GM19035 (cell line): ENCODE measurements around the gene TAAR6.
"Not testable (repeated sequence)": the region's sequence is repeated elsewhere in the genome, so short reads cannot be mapped to it uniquely, and the experiment has no call there.

ENCODE experiments used
- ATAC-seq: cut with Tn5 transposase; IDR thresholded peaks from one replicate; pipeline ENCODE4 v1.9.1; 2021; ENCODE audit not compliant: unreplicated experiment

The TAAR6 gene

DNA sequence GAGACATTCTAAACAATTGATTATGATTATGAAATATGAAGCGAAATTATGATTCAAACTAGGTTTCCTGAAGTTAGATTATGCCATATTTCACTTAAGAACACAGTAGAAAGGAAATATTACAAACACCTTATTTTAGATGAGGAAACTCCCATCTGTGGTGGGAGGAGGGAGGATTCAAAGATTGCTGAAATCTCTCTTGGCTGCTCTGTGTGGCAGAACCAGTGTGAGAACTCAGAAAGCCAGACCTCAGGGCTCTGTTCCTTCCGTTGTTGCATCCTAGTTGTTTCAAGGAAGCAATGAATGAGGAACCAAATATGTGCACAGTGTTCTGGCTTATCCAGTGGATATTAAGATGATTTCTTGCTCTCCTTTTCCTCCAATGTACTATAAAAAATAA is 17.3 kb downstream of the TAAR6 start:
- ATAC-seq, result no peak

DNA sequence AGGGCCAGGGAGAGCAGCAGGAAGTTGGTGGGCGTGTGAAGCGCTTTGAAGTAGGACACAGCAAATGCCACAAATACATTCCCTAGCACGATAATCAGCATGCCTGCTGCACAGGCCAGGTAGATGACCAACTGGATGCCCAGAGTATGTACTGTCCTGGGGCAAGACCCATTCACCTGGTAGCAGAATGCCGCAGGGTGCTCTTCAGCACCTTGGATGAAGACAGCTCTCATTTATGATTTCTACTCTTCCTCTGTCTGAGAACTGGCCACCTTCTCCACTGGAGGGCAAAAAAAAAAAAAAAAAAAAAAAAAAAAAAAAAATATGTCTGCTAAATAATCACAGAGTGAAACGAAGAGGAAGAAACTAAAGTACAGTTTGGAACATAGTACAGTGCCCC is 19.3 kb downstream of the TAAR6 start, which contains the start of gene TAAR5:
Gene TAAR5, minus strand, starts transcription at position 288 of the 400 bp plus-strand sequence. Its CDS starts 55 bp downstream, at position 233.
- no peak for ATAC-seq

DNA sequence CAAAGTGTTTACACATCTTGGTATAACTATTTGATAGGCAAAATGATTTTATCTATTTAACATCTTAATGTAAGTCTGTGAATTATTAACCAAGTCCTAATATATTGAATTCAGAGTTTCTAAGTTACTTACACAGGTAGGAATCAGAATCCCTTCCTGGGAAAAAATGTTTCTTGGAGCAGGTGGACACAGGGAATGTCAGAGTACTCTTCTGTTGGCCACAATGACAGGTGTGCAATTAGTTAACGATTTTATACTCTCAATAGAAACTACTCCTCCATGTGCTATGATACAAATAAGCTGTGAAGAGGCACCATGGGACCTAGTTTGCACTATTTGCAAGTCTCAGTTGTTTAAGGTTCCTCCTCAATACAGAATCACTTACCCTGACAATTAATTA is 20.2 kb downstream of the TAAR6 start:
- ATAC-seq, result no peak

DNA sequence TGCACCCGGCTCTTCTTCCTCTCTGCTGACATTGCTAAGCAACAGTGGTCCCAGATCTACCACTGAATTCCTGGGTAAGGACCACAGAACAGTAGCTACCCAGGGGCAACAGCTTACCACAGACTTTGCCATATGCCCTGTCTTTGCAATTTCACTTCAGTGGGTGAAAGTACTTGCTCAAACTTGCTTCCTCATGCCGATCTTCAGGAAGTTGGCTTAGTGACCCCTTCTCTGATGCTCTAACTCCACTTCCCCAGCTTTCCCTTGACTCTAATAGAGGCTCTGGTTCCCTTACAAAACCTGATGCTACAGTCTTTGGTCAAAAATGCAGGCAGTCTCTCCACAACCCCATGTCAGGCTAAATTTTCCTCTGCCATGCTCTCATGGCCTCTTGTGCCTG is 22.7 kb downstream of the TAAR6 start:
- ATAC-seq, result no peak

DNA sequence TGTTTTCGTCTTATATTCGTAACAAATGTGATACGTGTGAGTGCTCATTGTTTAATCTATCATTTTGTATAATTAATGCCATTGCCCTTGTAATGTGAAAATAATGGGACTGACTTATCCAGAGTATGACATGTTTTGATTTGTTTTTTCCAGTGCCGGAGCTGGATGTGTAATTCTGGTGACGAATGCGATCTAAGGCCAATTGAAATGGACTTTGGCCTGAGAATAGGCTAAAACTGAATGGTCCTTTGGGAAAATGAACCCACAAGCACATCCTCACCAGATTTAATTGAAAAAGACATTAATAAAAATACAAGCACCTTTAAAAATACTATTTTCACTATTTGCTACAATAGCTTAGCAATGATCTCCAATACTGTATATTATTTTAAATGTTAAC is 26.1 kb downstream of the TAAR6 start:
- ATAC-seq, result no peak

DNA sequence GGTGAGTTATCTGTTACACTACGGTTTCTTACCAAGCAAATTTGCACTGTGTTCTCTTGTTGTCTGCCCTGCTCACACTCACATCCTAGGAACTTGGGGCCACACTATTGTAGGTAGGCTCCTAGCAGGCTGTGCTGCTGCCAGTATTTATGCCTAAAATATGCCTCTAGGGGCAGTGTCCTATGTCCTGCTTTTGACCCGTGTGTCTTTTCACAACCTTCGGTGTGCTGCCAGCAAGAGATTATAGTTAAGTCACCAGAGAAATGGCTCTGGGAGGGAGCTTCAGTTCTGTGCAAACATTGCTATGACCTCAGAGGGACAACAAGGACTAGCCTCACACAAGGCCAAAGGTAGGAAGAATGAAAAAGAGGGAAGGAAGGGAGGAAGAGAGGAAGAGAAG is 28.4 kb downstream of the TAAR6 start:
- peak; percentile 90 for ATAC-seq

DNA sequence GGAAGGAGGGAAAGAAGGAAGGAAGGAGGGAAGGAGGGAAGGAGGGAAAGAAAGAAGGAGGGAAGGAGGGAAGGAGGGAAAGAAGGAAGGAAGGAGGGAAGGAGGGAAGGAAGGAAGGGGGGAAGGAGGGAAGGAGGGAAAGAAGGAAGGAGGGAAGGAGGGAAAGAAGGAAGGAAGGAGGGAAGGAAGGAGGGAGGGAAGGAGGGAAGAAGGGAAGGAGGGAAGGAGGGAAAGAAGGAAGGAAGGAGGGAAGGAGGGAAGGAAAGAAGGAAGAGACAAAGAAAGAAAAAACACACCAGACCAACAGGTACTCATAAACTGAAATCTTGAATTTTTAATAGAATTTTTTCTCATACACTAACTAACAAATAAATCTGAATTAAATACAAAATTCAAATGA is 30.8 kb downstream of the TAAR6 start:
- ATAC-seq, result not testable (repeated sequence)

DNA sequence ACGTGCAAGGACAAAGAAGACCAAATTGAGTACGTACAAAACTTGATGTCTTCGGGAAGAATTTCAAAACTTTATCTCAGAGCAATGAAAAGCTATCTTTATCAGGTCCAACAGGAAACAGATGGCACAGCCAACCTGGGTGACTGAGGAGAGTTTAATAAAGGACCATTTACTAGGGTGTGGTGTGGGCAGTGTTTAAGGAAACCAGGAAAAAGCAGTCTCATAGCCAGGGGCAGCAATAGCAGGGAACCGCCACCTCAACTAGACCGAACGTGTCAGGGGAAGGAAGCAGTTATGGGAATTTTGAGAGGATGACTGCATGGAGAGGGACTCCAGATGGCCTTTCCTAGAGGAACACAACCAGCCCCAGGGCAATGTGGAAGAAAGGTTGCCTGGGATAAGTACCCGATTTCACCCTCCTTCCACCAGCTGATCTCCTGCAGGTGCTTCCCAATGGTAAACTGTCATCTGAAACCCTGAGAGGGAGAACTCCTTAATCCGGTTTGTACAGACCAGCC is 34.6 kb downstream of the TAAR6 start:
- no peak for ATAC-seq

DNA sequence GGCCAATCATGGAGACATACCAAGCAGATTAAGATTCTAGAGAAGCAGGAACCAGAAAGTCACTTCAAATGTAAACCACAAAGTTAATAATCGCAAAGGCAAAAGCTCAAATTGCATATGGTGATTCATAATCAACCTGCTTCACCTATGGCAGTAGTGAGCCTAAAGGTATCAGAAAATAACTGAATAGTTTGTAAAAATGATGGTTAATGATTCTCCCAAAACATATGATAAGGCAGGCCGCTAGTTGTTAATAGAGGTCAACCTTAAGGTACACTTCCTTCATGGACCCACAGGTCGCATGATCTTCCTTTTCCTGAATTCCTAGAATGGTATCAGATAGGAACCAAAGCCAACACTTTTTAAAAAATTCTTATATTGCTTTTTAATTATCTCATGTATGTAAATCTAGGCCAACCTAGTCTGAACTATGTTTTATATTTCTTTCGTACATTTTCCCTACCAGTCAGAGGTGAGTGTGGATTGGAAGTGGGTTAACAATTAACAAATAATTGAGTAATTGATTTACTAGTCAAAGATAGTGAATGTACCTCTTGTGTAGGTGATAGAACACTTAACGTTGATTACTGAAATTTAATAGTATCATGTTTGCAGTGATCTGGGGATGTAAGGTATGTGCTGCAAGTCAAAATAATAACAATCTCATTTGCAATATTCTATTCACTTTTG is 37.6 kb downstream of the TAAR6 start:
- ATAC-seq, result no peak

DNA sequence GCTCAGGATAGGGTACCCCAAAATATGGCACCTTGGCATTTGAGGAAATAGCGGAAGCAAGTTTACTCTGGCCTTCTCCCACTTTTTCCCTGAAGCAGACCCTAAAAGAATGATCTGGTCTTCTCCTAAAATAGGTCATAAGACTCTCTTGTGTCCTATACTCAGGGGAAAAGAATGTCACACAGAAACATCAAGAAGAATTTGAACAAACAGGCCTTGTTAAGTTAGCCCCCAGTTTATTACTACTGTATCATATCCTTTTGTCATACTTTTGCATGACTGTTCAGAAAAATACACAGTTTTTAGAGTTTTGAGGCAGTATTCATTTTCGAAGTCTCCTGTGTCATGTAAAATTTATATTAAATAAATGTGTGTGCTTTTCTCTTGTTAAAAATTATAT is 41.5 kb downstream of the TAAR6 start:
- ATAC-seq, result no peak

DNA sequence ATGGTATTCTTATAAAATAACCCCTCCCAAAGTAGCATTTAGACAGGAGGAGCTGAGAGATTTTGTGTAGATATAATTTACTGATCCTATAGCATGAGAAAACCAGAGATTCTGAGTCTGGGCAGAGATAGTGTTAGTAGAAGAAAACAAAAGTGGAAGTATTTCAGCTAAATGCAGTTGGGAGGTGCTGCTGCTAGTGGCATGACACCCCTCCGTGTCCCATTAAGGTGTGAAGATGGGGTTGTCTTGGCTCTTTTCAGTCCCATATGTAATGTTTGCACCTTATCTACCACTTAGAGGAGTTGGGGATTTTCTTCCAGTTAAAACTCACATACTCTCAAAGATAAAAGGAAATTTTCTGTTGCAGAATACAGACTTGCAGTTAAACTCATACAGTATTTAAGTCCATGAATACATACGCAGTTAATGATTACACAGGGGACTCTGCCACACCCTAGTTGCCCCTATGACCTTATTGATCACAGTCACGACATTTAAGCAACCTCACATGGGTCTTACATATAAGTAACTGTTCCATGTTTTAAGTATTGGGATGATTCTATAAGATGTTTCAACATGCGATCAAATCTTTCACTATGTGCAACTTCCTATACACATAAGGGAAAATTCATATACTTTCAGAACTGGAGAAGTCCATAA is 42.5 kb downstream of the TAAR6 start:
- no peak for ATAC-seq

DNA sequence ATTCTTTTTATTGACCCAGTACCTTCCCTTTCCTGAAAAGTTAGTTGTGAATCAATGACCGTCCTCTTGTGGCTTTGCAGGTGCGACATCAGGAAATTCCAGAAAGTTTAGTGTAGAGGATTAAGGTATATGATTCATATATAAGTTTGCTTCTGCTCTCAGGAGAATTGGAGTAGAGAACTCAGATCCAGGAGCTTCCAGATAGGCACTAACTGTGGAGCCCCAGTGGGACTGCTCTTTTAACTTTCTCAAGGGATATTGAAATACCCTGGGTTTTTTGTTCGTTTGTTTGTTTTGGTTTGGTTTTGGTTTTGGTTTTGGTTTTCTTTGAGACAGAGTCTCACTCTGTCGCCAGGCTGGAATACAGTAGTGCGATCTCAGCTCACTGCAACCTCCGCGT is 44.4 kb downstream of the TAAR6 start:
- peak; percentile 74 for ATAC-seq

DNA sequence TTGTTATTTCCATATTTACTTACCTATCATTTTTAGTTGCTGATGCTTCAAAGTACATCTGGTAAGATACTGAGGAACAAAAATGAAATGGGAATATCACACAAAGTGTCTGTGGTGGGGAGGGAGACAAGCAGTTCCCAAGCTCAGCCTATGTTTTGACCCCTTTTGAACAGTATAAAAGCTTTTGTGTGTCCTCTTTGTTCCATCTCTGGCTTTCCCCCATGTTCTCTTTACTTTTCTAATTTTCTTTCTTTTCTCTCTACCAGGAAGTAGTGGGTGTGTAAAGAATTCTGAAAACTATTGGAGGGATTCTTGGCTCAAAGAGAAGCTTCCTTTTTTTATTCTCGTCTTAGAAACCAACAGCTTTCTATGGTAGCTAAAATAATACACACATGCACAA is 46.6 kb downstream of the TAAR6 start:
- ATAC-seq, result no peak
